K562 (cell line): ENCODE results near the gene METTL15. TPM values are rescaled to one million over a fixed set of nuclear protein-coding genes. Genes with fewer than 3 reads are reported as not detected.

ENCODE experiments used
- ATAC-seq: fragments of 200-7000 bp; cut with Tn5 transposase; 3 replicates; pipeline ENCODE4 v1.9.1; 2020; ENCODE audit warnings: moderate library complexity
- BruUV-seq: library from RNA; stranded (reverse); fragments of 400-500 nt; replicated peaks from 2 replicates; lab custom pipeline; 2021; lab: Mats Ljungman, UMichigan
- CTCF ChIA-PET: fragments of 300-600 bp; formaldehyde crosslinking; extraction: SDS; loops from one replicate; lab custom pipeline; 2021; ENCODE audit warnings: low intra/inter-chr PET ratio; lab: Yijun Ruan, JAX
- POLR2A ChIA-PET: fragments of 300-600, 350-650 bp; sonication (Branson Sonifier 250); formaldehyde crosslinking; extraction: SDS; loops from one replicate; lab custom pipeline; 2021; ENCODE audit warnings: antibody characterized with exemption, inconsistent platforms; lab: Yijun Ruan, JAX
- DNase-seq, 4 experiments: peaks; one replicate each; pipeline versions ENCODE4 v3.0.0 to v3.0.0-alpha.2; 2011 to 2018; ENCODE audit warnings: low spot score in 3 of 4, mixed read lengths in 3 of 4; ENCODE audit errors: extremely low read depth in 1 of 4
- FAIRE-seq: peaks from 2 replicates; lab custom pipeline; 2011; peaks lifted over from hg19 to GRCh38; lab: Jason Lieb, UNC
- H2AFZ ChIP-seq: 2 replicates; pipeline ENCODE4 v1.6.0; 2011; ENCODE audit warnings: low read depth, low read length, control low read depth, inconsistent platforms
- H3K27ac ChIP-seq: fragments of 200-600 bp; 3 replicates; pipeline ENCODE4 v1.8.0; 2011; ENCODE audit warnings: low read depth, mild to moderate bottlenecking, control low read depth, inconsistent platforms, low read length, moderate library complexity, mixed read lengths; ENCODE audit errors: extremely low read depth
- H3K27me3 ChIP-seq, 2 experiments: fragments of 300-600 bp in 1 of 2; 2 replicates in 1 of 2; 3 replicates in 1 of 2; pipeline versions ENCODE4 v1.6.0 to v1.8.0; 2011; ENCODE audit warnings: inconsistent platforms in 2 of 2, low read length in 2 of 2, mild to moderate bottlenecking in 1 of 2, mixed read lengths in 1 of 2, moderate library complexity in 1 of 2; ENCODE audit not compliant: control insufficient read depth in 2 of 2, insufficient read depth in 2 of 2
- H3K36me3 ChIP-seq: fragments of 300-600 bp; 3 replicates; pipeline ENCODE4 v1.8.0; 2011; ENCODE audit warnings: mild to moderate bottlenecking, low read length, inconsistent platforms; ENCODE audit not compliant: control insufficient read depth, insufficient read depth
- H3K4me1 ChIP-seq, 2 experiments: fragments of 200-600 bp in 1 of 2; replicated peaks in 1 of 2; 2 replicates in 1 of 2; 3 replicates in 1 of 2; pipeline versions ENCODE4 v1.5.1 to v1.8.0; 2011; ENCODE audit warnings: inconsistent platforms in 2 of 2, low read length in 2 of 2, mild to moderate bottlenecking in 1 of 2, mixed read lengths in 1 of 2, moderate library complexity in 1 of 2; ENCODE audit not compliant: control insufficient read depth in 2 of 2, insufficient read depth in 2 of 2
- H3K4me2 ChIP-seq: 2 replicates; pipeline ENCODE4 v1.6.1; 2011; ENCODE audit warnings: low read length, control low read depth, inconsistent platforms, mixed read lengths; ENCODE audit not compliant: insufficient read depth
- H3K4me3 ChIP-seq: fragments of 200-600 bp; sonication (generic), shearing (Covaris generic); 2 replicates; pipeline ENCODE4 v1.5.1; 2016; ENCODE audit warnings: control low read depth, inconsistent platforms
- H3K79me2 ChIP-seq: fragments of 200-600 bp; 3 replicates; pipeline ENCODE4 v1.8.0; 2011; ENCODE audit warnings: low read length, inconsistent platforms; ENCODE audit not compliant: control insufficient read depth, insufficient read depth
- H3K9ac ChIP-seq, 2 experiments: 2 replicates each; pipeline versions ENCODE4 v1.6.0 to v1.6.1; 2011; ENCODE audit warnings: low read depth in 2 of 2, low read length in 2 of 2, control low read depth in 1 of 2, inconsistent platforms in 1 of 2, mild to moderate bottlenecking in 1 of 2, mixed read lengths in 1 of 2; ENCODE audit not compliant: insufficient read depth in 1 of 2
- H3K9me1 ChIP-seq: one replicate; pipeline ENCODE4 v1.6.0; 2011; ENCODE audit warnings: inconsistent platforms, mild to moderate bottlenecking, low read length, moderate library complexity; ENCODE audit not compliant: control insufficient read depth, insufficient read depth
- H3K9me3 ChIP-seq: replicated peaks from 2 replicates; pipeline ENCODE4 v1.5.1; 2011; ENCODE audit warnings: low read depth, low read length, inconsistent platforms; ENCODE audit not compliant: control insufficient read depth, insufficient read depth
- H4K20me1 ChIP-seq: replicated peaks from 2 replicates; pipeline ENCODE4 v1.6.1; 2011; ENCODE audit warnings: low read length, inconsistent platforms, mixed read lengths; ENCODE audit not compliant: control insufficient read depth, insufficient read depth
- CBFB ChIP-seq: sonication (generic); formaldehyde crosslinking; IDR thresholded peaks from 2 replicates; pipeline ENCODE4 v1.4.0; 2020; ENCODE audit warnings: mild to moderate bottlenecking, missing genetic modification reagents
- COPS2 ChIP-seq: fragments of 450-650 bp; conservative IDR thresholded peaks from 2 replicates; pipeline ENCODE4 v1.6.1; 2016; ENCODE audit warnings: mild to moderate bottlenecking, moderate library complexity
- GATA2 ChIP-seq: sonication (generic); formaldehyde crosslinking; IDR thresholded peaks from 2 replicates; pipeline ENCODE4 v1.4.0; 2020; ENCODE audit warnings: mild to moderate bottlenecking, missing genetic modification reagents
- JUN ChIP-seq, 2 experiments: sonication (generic) in 1 of 2; formaldehyde crosslinking in 1 of 2; IDR thresholded peaks; 2 replicates each; pipeline versions ENCODE4 v1.6.1 to v1.8.0; 2012 to 2022; ENCODE audit warnings: borderline replicate concordance in 2 of 2, mild to moderate bottlenecking in 2 of 2, improper control_type of control experiment in 1 of 2, low read depth in 1 of 2, low read length in 1 of 2, missing genetic modification reagents in 1 of 2
- KAT2B ChIP-seq: IDR thresholded peaks from one replicate; pipeline ENCODE4 v1.6.1; 2012; ENCODE audit warnings: low read depth, mild to moderate bottlenecking, control low read depth, inconsistent platforms, low read length, moderate library complexity
- KDM5B ChIP-seq: fragments of 200-600 bp; sonication (generic); IDR thresholded peaks from 2 replicates; pipeline ENCODE4 v1.6.1; 2012; ENCODE audit warnings: low read depth, mild to moderate bottlenecking, moderate library complexity, low read length, control low read depth, inconsistent platforms; ENCODE audit not compliant: insufficient replicate concordance
- KLF16 ChIP-seq: IDR thresholded peaks from 2 replicates; pipeline ENCODE4 v1.6.1; 2016; ENCODE audit warnings: antibody characterized with exemption
- MCM3 ChIP-seq: fragments of 450-650 bp; IDR thresholded peaks from 2 replicates; pipeline ENCODE4 v1.6.1; 2016
- MCM5 ChIP-seq: fragments of 450-650 bp; IDR thresholded peaks from 2 replicates; pipeline ENCODE4 v1.6.1; 2016; ENCODE audit warnings: low read depth
- PML ChIP-seq: IDR thresholded peaks from 2 replicates; pipeline ENCODE4 v1.6.1; 2012; ENCODE audit warnings: low read length, inconsistent platforms
- RAD21 ChIP-seq, 2 experiments: fragments of 250-450 bp in 1 of 2; fragments of 450-650 bp in 1 of 2; sonication (Bioruptor Pico) in 1 of 2; formaldehyde crosslinking in 1 of 2; IDR thresholded peaks in 1 of 2; conservative IDR thresholded peaks in 1 of 2; 2 replicates each; pipeline versions ENCODE4 v1.4.0 to v1.8.0; 2020 to 2022; ENCODE audit warnings: mild to moderate bottlenecking in 2 of 2, moderate library complexity in 1 of 2
- TAF9B ChIP-seq: fragments of 450-650 bp; IDR thresholded peaks from 2 replicates; pipeline ENCODE4 v1.6.1; 2018; ENCODE audit warnings: mild to moderate bottlenecking; ENCODE audit not compliant: partially characterized antibody
- ZBTB12 ChIP-seq: fragments of 250-450 bp; sonication (Bioruptor Pico); IDR thresholded peaks from 2 replicates; pipeline ENCODE4 v1.4.0; 2020
- ZC3H4 ChIP-seq: sonication (generic); formaldehyde crosslinking; IDR thresholded peaks from 2 replicates; pipeline ENCODE4 v1.9.0; 2021; ENCODE audit warnings: missing genetic modification reagents, borderline replicate concordance
- ZNF584 ChIP-seq: fragments of 200-800 bp; sonication (Bioruptor generic); IDR thresholded peaks from 2 replicates; pipeline ENCODE4 v1.6.1; 2016; ENCODE audit warnings: low read depth, mild to moderate bottlenecking, missing genetic modification characterization, missing compliant biosample characterization
- WGBS: fragments of 100-300 bp; shearing (Covaris generic); methylation state at CpG from one replicate; pipeline ENCODE4 v1.1.6; 2016; ENCODE audit warnings: low coverage, mixed read lengths; ENCODE audit not compliant: insufficient coverage; ENCODE audit errors: missing lambda C conversion rate; 5-methylcytosine and 5-hydroxymethylcytosine counted together
- in situ Hi-C: fragments of 300-500 bp; cut with MboI; formaldehyde crosslinking; loops from 4 replicates; pipeline ENCODE4 v1.15.0; 2018; ENCODE audit warnings: inconsistent platforms, mixed read lengths
- intact Hi-C: fragments of 100-400 bp; cut with micrococcal nuclease; formaldehyde crosslinking; loops from 2 replicates; pipeline ENCODE4 v1.14.2; 2022
- polyA plus RNA-seq, 8 experiments: library from polyadenylated mRNA; depleted of rRNA in 4 of 8; stranded (reverse) in 5 of 8; unstranded in 3 of 8; fragments of >200 nt; fragmentation: Nextera tagmentation in 2 of 8; fragmentation: Illumina TruSeq in 1 of 8; extraction: Ambion mirVana in 2 of 8; extraction: Trizol in 1 of 8; gene quantifications; 2 replicates each; pipeline versions ENCODE4 v1.2.1 to v1.2.3, GENCODE V29; 2011 to 2014; ENCODE audit warnings: inconsistent platforms in 1 of 8, missing spikeins in 1 of 8
- total RNA-seq, 7 experiments: library from RNA; depleted of rRNA in 6 of 7; stranded (reverse); fragments of >200 nt in 6 of 7; fragmentation: Illumina TruSeq in 2 of 7; extraction: Trizol in 2 of 7; gene quantifications; 2 replicates each; pipeline versions ENCODE4 v1.2.1 to v1.2.3, GENCODE V29; 2011 to 2021; ENCODE audit warnings: low replicate concordance in 1 of 7
- TF ChIP-seq, protein P1 (sequence below), 2 experiments: fragments of 200-800 bp in 1 of 2; sonication (Bioruptor generic) in 1 of 2; sonication (generic) in 1 of 2; formaldehyde crosslinking in 1 of 2; IDR thresholded peaks in 1 of 2; conservative IDR thresholded peaks in 1 of 2; 2 replicates each; pipeline versions ENCODE4 v1.5.0 to v1.6.1; 2016 to 2020; ENCODE audit warnings: missing compliant biosample characterization in 1 of 2, missing genetic modification characterization in 1 of 2, missing genetic modification reagents in 1 of 2

Gene METTL15
- total and polyA plus RNA-seq, 9 of the 15 experiments (the other 6 are each of a cell fraction or from before 2014, with no cell fraction given): 10.7 to 21.7 (median 15.9) TPM

GRCh38 chr11:28257761-28258160 is 149.6 kb downstream of the METTL15 start (continued):
- TF ChIP-seq PML: no peak
- TF ChIP-seq KLF16: no peak
- no peak for TF ChIP-seq KDM5B
- no peak for TF ChIP-seq ZBTB12 (CRISPR knock-in tag)
- TF ChIP-seq KAT2B: no peak
- TF ChIP-seq, protein P1, sequence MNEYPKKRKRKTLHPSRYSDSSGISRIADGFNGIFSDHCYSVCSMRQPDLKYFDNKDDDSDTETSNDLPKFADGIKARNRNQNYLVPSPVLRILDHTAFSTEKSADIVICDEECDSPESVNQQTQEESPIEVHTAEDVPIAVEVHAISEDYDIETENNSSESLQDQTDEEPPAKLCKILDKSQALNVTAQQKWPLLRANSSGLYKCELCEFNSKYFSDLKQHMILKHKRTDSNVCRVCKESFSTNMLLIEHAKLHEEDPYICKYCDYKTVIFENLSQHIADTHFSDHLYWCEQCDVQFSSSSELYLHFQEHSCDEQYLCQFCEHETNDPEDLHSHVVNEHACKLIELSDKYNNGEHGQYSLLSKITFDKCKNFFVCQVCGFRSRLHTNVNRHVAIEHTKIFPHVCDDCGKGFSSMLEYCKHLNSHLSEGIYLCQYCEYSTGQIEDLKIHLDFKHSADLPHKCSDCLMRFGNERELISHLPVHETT (CRISPR knock-in tag; conservative IDR thresholded peaks at IDR 0.05 in 1 of 2, IDR thresholded peaks at IDR 0.05 in 1 of 2): no peak
- TF ChIP-seq, all 486 proteins: peak for 0

GRCh38 chr11:28259177-28259843 is 151.1 kb downstream of the METTL15 start:
- DNase-seq (no peak), ATAC-seq (no peak), FAIRE-seq (no peak)
- Histone ChIP-seq H3K4me1 (no peaks in the 10 kb centered on the region), H3K36me3 (no peaks in the 10 kb centered on the region), H3K27me3 (no peaks in the 10 kb centered on the region), H4K20me1 (no peaks in the 10 kb centered on the region), H3K4me3 (no peak overlapping the region), H3K27ac (no peak overlapping the region), H2AFZ (no peak overlapping the region), H3K9me3 (no peaks in the 10 kb centered on the region), H3K79me2 (no peaks in the 10 kb centered on the region), H3K9me1 (no peaks in the 10 kb centered on the region), H3K4me2 (no peak overlapping the region), H3K9ac (no peak overlapping the region)
- in situ Hi-C loops: no loop called here
- ChIA-PET POLR2A (no interaction called here), CTCF (no interaction called here)
- WGBS: 82% methylated on average over 7 of the region's 8 CpGs
- BruUV-seq: no TSS peak
- intact Hi-C loops: no loop called here
- TF ChIP-seq COPS2: no peak
- TF ChIP-seq TAF9B: no peak
- TF ChIP-seq JUN (IDR thresholded peaks at IDR 0.05; ENCODE audit: borderline replicate concordance, low read depth, low read length): no peak
- TF ChIP-seq JUN (CRISPR knock-in tag; IDR thresholded peaks at IDR 0.05; ENCODE audit: borderline replicate concordance): no peak
- TF ChIP-seq RAD21 (CRISPR knock-in tag; conservative IDR thresholded peaks at IDR 0.05 in 1 of 2, IDR thresholded peaks at IDR 0.05 in 1 of 2): no peak
- no peak for TF ChIP-seq MCM5
- TF ChIP-seq GATA2: no peak
- no peak for TF ChIP-seq ZBTB12 (CRISPR knock-in tag)
- no peak for TF ChIP-seq ZC3H4 (CRISPR knock-in tag)
- TF ChIP-seq ZNF584 (CRISPR knock-in tag): no peak
- TF ChIP-seq MCM3: no peak
- TF ChIP-seq CBFB (CRISPR knock-in tag): no peak
